HL-60 (cell line): ENCODE measurements around the gene CHRD.

ENCODE experiments used
- DNase-seq, 2 experiments: peaks; one replicate each; pipeline ENCODE4 v3.0.0-alpha.2; 2010 to 2020; ENCODE audit warnings: low read depth in 1 of 2, low spot score in 1 of 2
- H3K27ac ChIP-seq: fragments of 250-450 bp; sonication (Bioruptor Pico); replicated peaks from 2 replicates; pipeline ENCODE4 v1.5.1; 2020; ENCODE audit warnings: mild to moderate bottlenecking, moderate library complexity
- H3K27me3 ChIP-seq: fragments of 250-450 bp; sonication (Bioruptor Pico); 2 replicates; pipeline ENCODE4 v1.5.1; 2021; ENCODE audit warnings: mild to moderate bottlenecking, moderate library complexity; ENCODE audit not compliant: insufficient read depth, poor library complexity, severe bottlenecking
- H3K4me3 ChIP-seq: replicated peaks from 2 replicates; pipeline ENCODE4 v1.5.1; 2011; ENCODE audit warnings: mild to moderate bottlenecking, control low read depth, low read length; ENCODE audit not compliant: insufficient read depth
- GABPA ChIP-seq: IDR thresholded peaks from 2 replicates; pipeline ENCODE4 v1.6.1; 2012; ENCODE audit warnings: low read depth
- POLR2AphosphoS5 ChIP-seq: IDR thresholded peaks from 2 replicates; pipeline ENCODE4 v1.6.1; 2012; ENCODE audit warnings: low read depth
- SPI1 ChIP-seq: IDR thresholded peaks from 2 replicates; pipeline ENCODE4 v1.6.1; 2012; ENCODE audit warnings: low read depth, mild to moderate bottlenecking, borderline replicate concordance
- TF ChIP-seq, protein P1 (sequence below): IDR thresholded peaks from one replicate; pipeline ENCODE4 v1.5.1; 2011; ENCODE audit warnings: low read length, control low read depth, inconsistent platforms; ENCODE audit not compliant: insufficient read depth
- TF ChIP-seq, protein P2 (sequence below): IDR thresholded peaks from 2 replicates; pipeline ENCODE4 v1.6.1; 2012; ENCODE audit warnings: low read depth; ENCODE audit not compliant: insufficient replicate concordance

The CHRD gene

DNA sequence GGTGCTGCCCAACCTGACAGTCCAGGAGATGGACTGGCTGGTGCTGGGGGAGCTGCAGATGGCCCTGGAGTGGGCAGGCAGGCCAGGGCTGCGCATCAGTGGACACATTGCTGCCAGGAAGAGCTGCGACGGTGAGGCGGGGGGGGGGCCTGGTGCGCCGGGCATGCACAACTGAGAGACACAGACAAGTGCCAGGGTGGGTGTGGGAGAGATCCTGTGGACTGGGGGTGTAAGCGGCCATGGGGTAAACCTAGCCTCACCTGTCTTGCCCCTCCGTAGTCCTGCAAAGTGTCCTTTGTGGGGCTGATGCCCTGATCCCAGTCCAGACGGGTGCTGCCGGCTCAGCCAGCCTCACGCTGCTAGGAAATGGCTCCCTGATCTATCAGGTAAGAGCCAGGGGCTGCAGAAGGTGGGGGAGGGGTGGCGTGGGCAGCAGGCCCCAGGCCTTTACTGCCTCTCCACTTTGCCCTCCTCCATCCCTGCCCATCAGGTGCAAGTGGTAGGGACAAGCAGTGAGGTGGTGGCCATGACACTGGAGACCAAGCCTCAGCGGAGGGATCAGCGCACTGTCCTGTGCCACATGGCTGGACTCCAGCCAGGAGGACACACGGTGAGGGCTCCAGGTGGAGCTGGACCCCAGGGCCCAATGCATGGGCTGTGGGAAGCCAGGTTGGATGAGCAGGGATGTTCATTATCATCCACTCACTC lies 3.3 kb downstream of the CHRD start:
- Histone ChIP-seq H3K4me3 (no peak overlapping the region), H3K27ac (no peak overlapping the region), H3K27me3 (peaks cover 28% of the 10 kb centered on the region)
- TF ChIP-seq SPI1, result no peak
- TF ChIP-seq GABPA, result no peak
- TF ChIP-seq, protein P1, sequence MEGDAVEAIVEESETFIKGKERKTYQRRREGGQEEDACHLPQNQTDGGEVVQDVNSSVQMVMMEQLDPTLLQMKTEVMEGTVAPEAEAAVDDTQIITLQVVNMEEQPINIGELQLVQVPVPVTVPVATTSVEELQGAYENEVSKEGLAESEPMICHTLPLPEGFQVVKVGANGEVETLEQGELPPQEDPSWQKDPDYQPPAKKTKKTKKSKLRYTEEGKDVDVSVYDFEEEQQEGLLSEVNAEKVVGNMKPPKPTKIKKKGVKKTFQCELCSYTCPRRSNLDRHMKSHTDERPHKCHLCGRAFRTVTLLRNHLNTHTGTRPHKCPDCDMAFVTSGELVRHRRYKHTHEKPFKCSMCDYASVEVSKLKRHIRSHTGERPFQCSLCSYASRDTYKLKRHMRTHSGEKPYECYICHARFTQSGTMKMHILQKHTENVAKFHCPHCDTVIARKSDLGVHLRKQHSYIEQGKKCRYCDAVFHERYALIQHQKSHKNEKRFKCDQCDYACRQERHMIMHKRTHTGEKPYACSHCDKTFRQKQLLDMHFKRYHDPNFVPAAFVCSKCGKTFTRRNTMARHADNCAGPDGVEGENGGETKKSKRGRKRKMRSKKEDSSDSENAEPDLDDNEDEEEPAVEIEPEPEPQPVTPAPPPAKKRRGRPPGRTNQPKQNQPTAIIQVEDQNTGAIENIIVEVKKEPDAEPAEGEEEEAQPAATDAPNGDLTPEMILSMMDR, result no peak
- TF ChIP-seq, protein P2, sequence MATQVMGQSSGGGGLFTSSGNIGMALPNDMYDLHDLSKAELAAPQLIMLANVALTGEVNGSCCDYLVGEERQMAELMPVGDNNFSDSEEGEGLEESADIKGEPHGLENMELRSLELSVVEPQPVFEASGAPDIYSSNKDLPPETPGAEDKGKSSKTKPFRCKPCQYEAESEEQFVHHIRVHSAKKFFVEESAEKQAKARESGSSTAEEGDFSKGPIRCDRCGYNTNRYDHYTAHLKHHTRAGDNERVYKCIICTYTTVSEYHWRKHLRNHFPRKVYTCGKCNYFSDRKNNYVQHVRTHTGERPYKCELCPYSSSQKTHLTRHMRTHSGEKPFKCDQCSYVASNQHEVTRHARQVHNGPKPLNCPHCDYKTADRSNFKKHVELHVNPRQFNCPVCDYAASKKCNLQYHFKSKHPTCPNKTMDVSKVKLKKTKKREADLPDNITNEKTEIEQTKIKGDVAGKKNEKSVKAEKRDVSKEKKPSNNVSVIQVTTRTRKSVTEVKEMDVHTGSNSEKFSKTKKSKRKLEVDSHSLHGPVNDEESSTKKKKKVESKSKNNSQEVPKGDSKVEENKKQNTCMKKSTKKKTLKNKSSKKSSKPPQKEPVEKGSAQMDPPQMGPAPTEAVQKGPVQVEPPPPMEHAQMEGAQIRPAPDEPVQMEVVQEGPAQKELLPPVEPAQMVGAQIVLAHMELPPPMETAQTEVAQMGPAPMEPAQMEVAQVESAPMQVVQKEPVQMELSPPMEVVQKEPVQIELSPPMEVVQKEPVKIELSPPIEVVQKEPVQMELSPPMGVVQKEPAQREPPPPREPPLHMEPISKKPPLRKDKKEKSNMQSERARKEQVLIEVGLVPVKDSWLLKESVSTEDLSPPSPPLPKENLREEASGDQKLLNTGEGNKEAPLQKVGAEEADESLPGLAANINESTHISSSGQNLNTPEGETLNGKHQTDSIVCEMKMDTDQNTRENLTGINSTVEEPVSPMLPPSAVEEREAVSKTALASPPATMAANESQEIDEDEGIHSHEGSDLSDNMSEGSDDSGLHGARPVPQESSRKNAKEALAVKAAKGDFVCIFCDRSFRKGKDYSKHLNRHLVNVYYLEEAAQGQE, result no peak
- TF ChIP-seq POLR2AphosphoS5, result no peak
- DNase-seq, result no peak

DNA sequence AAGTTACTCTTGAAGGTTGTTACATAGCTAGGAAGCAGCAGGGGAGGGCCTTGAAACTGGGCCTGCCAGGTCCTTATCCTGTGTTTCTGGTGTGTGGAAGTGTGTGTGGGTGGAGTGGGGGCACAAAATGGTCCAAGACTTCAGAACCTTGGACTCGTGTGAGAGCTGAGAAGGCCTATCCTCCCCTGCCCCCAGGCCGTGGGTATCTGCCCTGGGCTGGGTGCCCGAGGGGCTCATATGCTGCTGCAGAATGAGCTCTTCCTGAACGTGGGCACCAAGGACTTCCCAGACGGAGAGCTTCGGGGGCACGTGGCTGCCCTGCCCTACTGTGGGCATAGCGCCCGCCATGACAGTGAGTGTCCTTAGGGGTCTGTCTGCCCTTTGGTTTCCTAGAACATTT lies 4.5 kb downstream of the CHRD start:
- no peak for DNase-seq
- Histone ChIP-seq H3K27me3 (peaks cover 22% of the 10 kb centered on the region), H3K4me3 (no peak overlapping the region), H3K27ac (no peak overlapping the region)
- TF ChIP-seq GABPA (no peak), POLR2AphosphoS5 (no peak), SPI1 (no peak)
- TF ChIP-seq, protein P1, result no peak
- TF ChIP-seq, protein P2, result no peak

DNA sequence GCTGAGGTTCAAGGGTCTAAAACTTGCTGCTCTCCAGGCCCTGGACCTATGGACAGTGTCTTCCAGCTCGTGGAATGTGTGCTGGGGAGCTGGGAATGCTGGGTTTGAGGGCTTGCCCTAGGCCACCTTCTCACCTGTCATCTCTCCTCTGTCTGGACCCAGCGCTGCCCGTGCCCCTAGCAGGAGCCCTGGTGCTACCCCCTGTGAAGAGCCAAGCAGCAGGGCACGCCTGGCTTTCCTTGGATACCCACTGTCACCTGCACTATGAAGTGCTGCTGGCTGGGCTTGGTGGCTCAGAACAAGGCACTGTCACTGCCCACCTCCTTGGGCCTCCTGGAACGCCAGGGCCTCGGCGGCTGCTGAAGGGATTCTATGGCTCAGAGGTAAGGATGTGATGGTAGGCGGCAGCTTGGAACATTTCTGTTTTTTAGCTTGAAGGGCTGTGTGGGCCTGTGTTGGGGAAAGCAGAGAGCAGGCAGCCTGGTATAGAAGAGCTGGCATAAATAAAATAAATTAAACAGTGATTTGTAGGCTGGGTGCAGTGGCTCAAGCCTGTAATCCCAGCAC lies 5.1 kb downstream of the CHRD start:
- Histone ChIP-seq H3K27ac (no peak overlapping the region), H3K27me3 (peaks cover 19% of the 10 kb centered on the region), H3K4me3 (no peak overlapping the region)
- no peak for DNase-seq
- TF ChIP-seq SPI1 (no peak), GABPA (no peak), POLR2AphosphoS5 (no peak)
- TF ChIP-seq, protein P1, result no peak
- TF ChIP-seq, protein P2, result no peak
